ENCODE results near the gene GARNL3. TPM values are rescaled to one million over a fixed set of nuclear protein-coding genes. Genes with fewer than 3 reads are reported as not detected.

Gene GARNL3
- total RNA-seq, 2 donors from 2014 or later, result 2.8 to 5.1 TPM

GRCh38 chr9:127370672-127371648 is 106.4 kb downstream of the GARNL3 start:
- no peak overlapping the region for H3K27ac Mint-ChIP-seq
- peaks cover 5% of the 10 kb centered on the region for H3K4me1 Mint-ChIP-seq
- H3K36me3 Mint-ChIP-seq (ENCODE audit: low read depth), result no peaks in the 10 kb centered on the region
- no peak for ATAC-seq (replicated peaks)
- H3K4me3 Mint-ChIP-seq, result no peak overlapping the region
- H3K27me3 Mint-ChIP-seq, result peaks cover 38% of the 10 kb centered on the region
- no peaks in the 10 kb centered on the region for H3K9me3 Mint-ChIP-seq

GRCh38 chr9:127380479-127380878 is 115.9 kb downstream of the GARNL3 start:
- H3K27me3 Mint-ChIP-seq, result peaks cover 27% of the 10 kb centered on the region
- no peak overlapping the region for H3K27ac Mint-ChIP-seq
- H3K36me3 Mint-ChIP-seq (ENCODE audit: low read depth), result no peaks in the 10 kb centered on the region
- no peak for ATAC-seq (replicated peaks)
- H3K4me1 Mint-ChIP-seq, result peaks cover under 1% of the 10 kb centered on the region
- no peaks in the 10 kb centered on the region for H3K9me3 Mint-ChIP-seq
- H3K4me3 Mint-ChIP-seq, result no peak overlapping the region

GRCh38 chr9:127382541-127382940 is 118.0 kb downstream of the GARNL3 start:
- peaks cover 4% of the 10 kb centered on the region for H3K4me1 Mint-ChIP-seq
- H3K27me3 Mint-ChIP-seq, result peaks cover 40% of the 10 kb centered on the region
- H3K9me3 Mint-ChIP-seq, result no peaks in the 10 kb centered on the region
- no peak overlapping the region for H3K27ac Mint-ChIP-seq
- no peak for ATAC-seq (replicated peaks)
- H3K4me3 Mint-ChIP-seq, result no peak overlapping the region
- H3K36me3 Mint-ChIP-seq (ENCODE audit: low read depth), result no peaks in the 10 kb centered on the region

GRCh38 chr9:127384016-127384730 is 119.6 kb downstream of the GARNL3 start:
- Mint-ChIP-seq H3K27ac (no peak overlapping the region), H3K9me3 (no peaks in the 10 kb centered on the region), H3K27me3 (peaks cover 40% of the 10 kb centered on the region), H3K4me1 (peaks cover 10% of the 10 kb centered on the region), H3K4me3 (no peak overlapping the region), H3K36me3 (ENCODE audit: low read depth) (no peaks in the 10 kb centered on the region)
- no peak for ATAC-seq (replicated peaks)

- Mint-ChIP-seq H3K27me3 (peaks cover 40% of the 10 kb centered on the region), H3K36me3 (ENCODE audit: low read depth) (no peaks in the 10 kb centered on the region), H3K4me1 (peaks cover 11% of the 10 kb centered on the region), H3K27ac (no peak overlapping the region), H3K9me3 (no peaks in the 10 kb centered on the region), H3K4me3 (no peak overlapping the region)
- ATAC-seq (replicated peaks), result no peak
These were observed 120.3 kb downstream of the GARNL3 start for GRCh38 chr9:127384901-127385300.

GRCh38 chr9:127386249-127386648 is 121.7 kb downstream of the GARNL3 start:
- Mint-ChIP-seq H3K36me3 (ENCODE audit: low read depth) (no peaks in the 10 kb centered on the region), H3K27ac (no peak overlapping the region), H3K9me3 (no peaks in the 10 kb centered on the region), H3K4me1 (peaks cover 11% of the 10 kb centered on the region), H3K4me3 (no peak overlapping the region), H3K27me3 (peaks cover 42% of the 10 kb centered on the region)
- no peak for ATAC-seq (replicated peaks)

GRCh38 chr9:127386981-127387380 is 122.4 kb downstream of the GARNL3 start:
- Mint-ChIP-seq H3K4me1 (peaks cover 11% of the 10 kb centered on the region), H3K4me3 (no peak overlapping the region), H3K9me3 (no peaks in the 10 kb centered on the region), H3K27me3 (peaks cover 46% of the 10 kb centered on the region), H3K27ac (no peak overlapping the region), H3K36me3 (ENCODE audit: low read depth) (no peaks in the 10 kb centered on the region)
- no peak for ATAC-seq (replicated peaks)

GRCh38 chr9:127388037-127388855 is 123.7 kb downstream of the GARNL3 start:
- Mint-ChIP-seq H3K36me3 (ENCODE audit: low read depth) (no peaks in the 10 kb centered on the region), H3K27me3 (peaks cover 55% of the 10 kb centered on the region), H3K9me3 (no peaks in the 10 kb centered on the region), H3K4me1 (peaks cover 11% of the 10 kb centered on the region), H3K27ac (peak overlapping the region; percentile 60), H3K4me3 (peak overlapping the region; percentile 60)
- ATAC-seq (replicated peaks), result peak; percentile 99

- Mint-ChIP-seq H3K9me3 (no peaks in the 10 kb centered on the region), H3K4me1 (peaks cover 11% of the 10 kb centered on the region), H3K4me3 (peak overlapping the region; percentile 60), H3K36me3 (ENCODE audit: low read depth) (no peaks in the 10 kb centered on the region), H3K27ac (peak overlapping the region; percentile 60), H3K27me3 (peaks cover 55% of the 10 kb centered on the region)
- ATAC-seq (replicated peaks), result peak; percentile 8
These were observed 124.3 kb downstream of the GARNL3 start for GRCh38 chr9:127388856-127389238.

- no peak for ATAC-seq (replicated peaks)
- Mint-ChIP-seq H3K27ac (peak overlapping the region; percentile 60), H3K36me3 (ENCODE audit: low read depth) (no peaks in the 10 kb centered on the region), H3K27me3 (peaks cover 47% of the 10 kb centered on the region), H3K9me3 (no peaks in the 10 kb centered on the region), H3K4me1 (peaks cover 11% of the 10 kb centered on the region), H3K4me3 (peak overlapping the region; percentile 60)
These were observed 125.0 kb downstream of the GARNL3 start for GRCh38 chr9:127389381-127390247.

GRCh38 chr9:127390248-127390545 is 125.6 kb downstream of the GARNL3 start:
- H3K4me1 Mint-ChIP-seq, result peaks cover 11% of the 10 kb centered on the region

GRCh38 chr9:127390563-127390962 is 126.0 kb downstream of the GARNL3 start:
- Mint-ChIP-seq H3K9me3 (no peaks in the 10 kb centered on the region), H3K36me3 (ENCODE audit: low read depth) (no peaks in the 10 kb centered on the region), H3K4me3 (no peak overlapping the region), H3K4me1 (peaks cover 11% of the 10 kb centered on the region), H3K27me3 (peaks cover 49% of the 10 kb centered on the region), H3K27ac (no peak overlapping the region)
- no peak for ATAC-seq (replicated peaks)

More at GRCh38 chr9:127390248-127390545, 125.6 kb downstream of the GARNL3 start:
- H3K36me3 Mint-ChIP-seq (ENCODE audit: low read depth), result no peaks in the 10 kb centered on the region
- no peak overlapping the region for H3K27ac Mint-ChIP-seq
- H3K4me3 Mint-ChIP-seq, result no peak overlapping the region
- no peaks in the 10 kb centered on the region for H3K9me3 Mint-ChIP-seq
- peaks cover 47% of the 10 kb centered on the region for H3K27me3 Mint-ChIP-seq
- ATAC-seq (replicated peaks), result no peak

- H3K27me3 Mint-ChIP-seq, result peaks cover 43% of the 10 kb centered on the region
- H3K9me3 Mint-ChIP-seq, result no peaks in the 10 kb centered on the region
- H3K4me1 Mint-ChIP-seq, result peaks cover 8% of the 10 kb centered on the region
- no peak for ATAC-seq (replicated peaks)
- no peaks in the 10 kb centered on the region for H3K36me3 Mint-ChIP-seq (ENCODE audit: low read depth)
- H3K4me3 Mint-ChIP-seq, result no peak overlapping the region
- no peak overlapping the region for H3K27ac Mint-ChIP-seq
These were observed 127.6 kb downstream of the GARNL3 start for GRCh38 chr9:127392166-127392565.
